GM04504 (cell line): ENCODE results near the gene MINPP1.
"Not testable (repeated sequence)": the region's sequence is repeated elsewhere in the genome, so short reads cannot be mapped to it uniquely, and the experiment has no call there.

ENCODE experiments used
- DNase-seq: peaks from one replicate; pipeline ENCODE4 v3.0.0-alpha.2; 2012; ENCODE audit warnings: low read depth

The MINPP1 gene

DNA sequence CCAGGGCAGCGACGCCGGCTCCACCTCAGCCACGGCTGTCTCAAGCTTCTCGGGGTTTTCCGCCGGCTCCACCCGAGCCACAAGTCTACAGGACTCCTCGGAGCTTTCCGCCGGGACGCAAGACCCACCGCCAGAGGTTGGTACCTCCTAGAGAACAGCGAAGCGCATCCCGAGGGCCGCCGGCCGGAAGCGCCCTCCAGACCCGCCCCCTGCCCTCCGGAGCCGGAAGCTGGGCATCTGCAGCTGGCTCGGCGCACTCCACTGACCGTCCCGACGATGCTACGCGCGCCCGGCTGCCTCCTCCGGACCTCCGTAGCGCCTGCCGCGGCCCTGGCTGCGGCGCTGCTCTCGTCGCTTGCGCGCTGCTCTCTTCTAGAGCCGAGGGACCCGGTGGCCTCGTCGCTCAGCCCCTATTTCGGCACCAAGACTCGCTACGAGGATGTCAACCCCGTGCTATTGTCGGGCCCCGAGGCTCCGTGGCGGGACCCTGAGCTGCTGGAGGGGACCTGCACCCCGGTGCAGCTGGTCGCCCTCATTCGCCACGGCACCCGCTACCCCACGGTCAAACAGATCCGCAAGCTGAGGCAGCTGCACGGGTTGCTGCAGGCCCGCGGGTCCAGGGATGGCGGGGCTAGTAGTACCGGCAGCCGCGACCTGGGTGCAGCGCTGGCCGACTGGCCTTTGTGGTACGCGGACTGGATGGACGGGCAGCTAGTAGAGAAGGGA lies at the start of gene MINPP1:
MINPP1 (plus strand) TSS at position 254 of the 726 bp plus-strand sequence; CDS start at position 277, 23 bp downstream.
- peak; percentile 58 for DNase-seq

DNA sequence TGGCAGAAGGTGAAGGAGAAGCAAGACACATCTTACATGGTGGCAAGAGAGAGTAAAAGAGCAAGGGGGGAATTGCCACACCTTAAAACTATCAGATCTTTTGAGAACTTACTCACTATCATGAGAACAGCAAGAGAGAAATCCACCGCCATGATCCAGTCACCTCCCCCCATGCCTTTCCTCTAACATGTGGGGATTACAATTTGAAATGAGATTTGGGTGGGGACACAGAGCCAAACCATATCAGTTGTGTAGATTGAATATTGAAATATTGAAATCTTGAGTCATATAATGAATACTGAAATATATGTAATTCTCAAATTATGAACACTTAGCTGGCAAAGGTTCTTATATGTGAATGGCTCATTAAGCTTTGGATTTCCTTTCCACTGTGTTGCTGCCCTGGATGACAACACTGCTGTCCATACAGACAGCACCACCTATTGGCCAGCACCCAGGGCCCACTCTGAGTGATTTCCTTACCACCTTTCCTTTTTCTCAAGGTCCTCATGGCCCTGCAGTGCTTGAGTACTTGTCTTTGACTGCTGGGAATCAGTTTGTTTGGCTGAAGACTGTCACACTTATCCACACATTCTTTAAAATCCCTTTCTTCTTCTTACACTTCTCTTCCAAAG lies 48.0 kb upstream of the MINPP1 start:
- not testable (repeated sequence) for DNase-seq

DNA sequence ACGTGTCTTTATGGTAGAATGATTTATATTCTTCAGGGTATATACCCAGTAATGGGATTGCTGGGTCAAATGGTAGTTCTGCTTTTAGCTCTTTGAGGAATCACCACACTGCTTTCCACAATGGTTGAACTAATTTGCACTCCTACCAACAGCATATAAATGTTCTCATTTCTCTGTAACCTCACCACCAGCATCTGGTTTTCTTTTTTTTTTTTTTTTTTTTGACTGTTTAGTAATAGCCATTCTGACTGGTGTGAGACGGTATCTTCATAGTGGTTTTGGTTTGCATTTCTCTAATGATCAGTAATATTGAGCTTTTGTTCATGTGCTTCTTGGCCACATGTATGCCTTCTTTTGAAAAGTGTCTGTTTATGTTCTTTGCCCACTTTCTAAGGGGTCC lies 42.9 kb upstream of the MINPP1 start:
- not testable (repeated sequence) for DNase-seq

DNA sequence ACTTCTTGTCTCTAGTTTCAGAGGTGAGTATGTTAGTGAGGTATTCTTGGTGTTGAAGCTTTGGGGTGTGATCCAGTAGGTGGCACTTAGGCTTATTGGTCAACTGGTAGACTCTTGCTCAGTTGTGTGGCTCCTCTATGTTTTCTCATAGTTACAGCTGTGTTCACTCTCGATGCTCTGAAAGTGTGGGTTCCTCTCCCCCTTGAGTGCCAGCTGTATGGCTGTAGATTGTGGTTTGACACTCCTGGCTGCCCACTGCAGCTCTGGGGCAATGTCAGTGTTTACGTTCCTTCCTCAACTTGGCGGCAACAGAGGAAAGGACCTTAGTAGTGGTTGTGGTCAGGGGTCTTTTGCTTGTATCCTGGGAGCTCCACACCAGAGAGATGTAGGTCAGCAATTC lies 37.8 kb upstream of the MINPP1 start:
- DNase-seq: not testable (repeated sequence)

GRCh38 chr10:87488733-87489132 lies 16.0 kb upstream of the MINPP1 start:
- DNase-seq: not testable (repeated sequence)

- DNase-seq: not testable (repeated sequence)
These were observed 14.4 kb upstream of the MINPP1 start for GRCh38 chr10:87490285-87490684.

- not testable (repeated sequence) for DNase-seq
These were observed 12.2 kb upstream of the MINPP1 start for GRCh38 chr10:87492450-87492849.

DNA sequence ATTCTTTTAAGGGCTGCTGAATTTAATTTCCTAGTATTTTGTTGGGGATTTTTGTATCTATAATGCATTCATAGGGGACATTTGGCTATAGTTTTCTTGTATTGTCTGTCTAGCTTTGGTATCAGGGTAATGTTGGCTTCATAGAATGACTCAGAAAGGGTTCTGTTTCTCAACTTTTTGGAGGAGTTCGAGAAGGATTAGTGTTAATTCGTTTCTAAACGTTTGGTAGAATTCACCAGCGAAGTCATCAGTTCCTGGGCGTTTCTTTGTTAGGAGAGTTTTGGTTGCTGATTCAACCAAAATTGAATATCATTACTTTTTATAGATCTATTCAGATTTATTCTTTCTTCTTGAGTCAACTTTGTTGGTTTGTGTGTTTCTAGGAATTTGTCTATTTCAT lies 9.2 kb upstream of the MINPP1 start:
- DNase-seq: not testable (repeated sequence)

GRCh38 chr10:87497386-87497785 lies 7.3 kb upstream of the MINPP1 start:
- DNase-seq: not testable (repeated sequence)

DNA sequence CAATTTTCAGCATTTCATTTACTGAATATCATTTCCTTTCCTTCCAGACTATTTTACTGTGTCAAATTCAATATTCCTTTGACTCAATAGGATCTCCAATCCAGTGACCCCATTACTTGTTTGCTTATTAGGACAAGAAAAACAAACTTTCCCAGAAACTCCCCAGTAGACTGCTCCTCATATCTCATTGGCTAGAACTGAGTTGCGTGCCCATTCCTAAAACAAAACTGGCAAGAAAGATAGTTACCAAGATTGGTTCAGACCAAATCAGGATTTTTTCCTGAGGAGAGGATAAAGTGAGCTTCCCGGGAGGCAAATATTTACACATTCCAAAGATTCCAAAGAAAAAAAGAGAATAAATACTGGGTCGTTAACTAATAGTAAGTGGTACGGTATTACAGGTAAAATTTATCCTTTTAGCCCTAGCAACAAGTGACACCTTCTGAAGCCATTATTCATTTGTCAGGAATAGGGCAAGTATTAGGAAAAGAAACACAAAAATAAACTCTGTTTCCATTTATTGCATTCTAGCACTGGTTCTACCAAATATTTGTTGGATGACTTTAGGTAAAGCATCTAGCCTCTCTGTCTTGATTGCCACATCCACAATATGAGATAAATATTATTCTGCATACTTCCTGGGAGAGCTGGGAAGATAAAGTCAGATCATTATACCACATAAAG lies 6.4 kb upstream of the MINPP1 start:
- DNase-seq: peak; percentile 0

DNA sequence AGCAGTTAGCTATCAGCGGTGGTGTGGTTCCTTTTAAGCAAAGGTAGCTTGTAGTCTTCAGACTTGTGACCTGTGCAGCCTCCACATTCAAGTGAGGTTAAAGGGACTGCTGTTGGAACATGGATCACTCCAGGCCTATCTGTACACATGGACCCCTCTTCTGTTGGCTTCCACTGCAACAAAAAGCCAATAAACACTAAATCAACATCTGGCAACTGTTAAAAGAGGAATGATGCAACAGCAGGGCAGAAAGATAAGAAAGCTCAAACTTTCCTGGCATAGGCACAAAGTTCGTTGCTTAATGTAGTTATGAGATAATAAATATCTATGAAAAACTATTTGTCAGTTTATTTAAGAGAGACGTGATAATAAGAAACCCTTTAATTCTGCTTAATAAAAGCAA lies 4.0 kb upstream of the MINPP1 start:
- no peak for DNase-seq

GRCh38 chr10:87503401-87503800 lies 1.3 kb upstream of the MINPP1 start:
- DNase-seq: no peak

DNA sequence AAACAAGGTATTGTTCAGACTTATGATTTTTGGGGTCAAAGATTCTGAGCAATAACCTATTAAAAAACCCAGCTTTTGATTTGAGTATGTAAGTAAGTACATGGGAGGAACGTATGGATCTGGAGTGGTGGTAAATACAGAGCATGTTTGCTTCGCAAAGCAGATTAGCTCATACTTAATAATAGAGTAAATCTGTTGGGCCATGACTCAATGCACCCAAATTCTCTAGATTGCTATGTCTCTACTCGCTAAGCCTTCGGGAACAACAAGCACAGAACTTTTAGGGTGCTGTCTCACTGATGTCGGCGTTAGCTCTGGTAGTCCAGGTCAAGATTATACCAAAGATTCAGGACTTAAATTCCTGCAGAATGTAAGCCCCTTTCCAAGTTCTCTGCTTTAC lies 807 bp upstream of the MINPP1 start:
- no peak for DNase-seq

DNA sequence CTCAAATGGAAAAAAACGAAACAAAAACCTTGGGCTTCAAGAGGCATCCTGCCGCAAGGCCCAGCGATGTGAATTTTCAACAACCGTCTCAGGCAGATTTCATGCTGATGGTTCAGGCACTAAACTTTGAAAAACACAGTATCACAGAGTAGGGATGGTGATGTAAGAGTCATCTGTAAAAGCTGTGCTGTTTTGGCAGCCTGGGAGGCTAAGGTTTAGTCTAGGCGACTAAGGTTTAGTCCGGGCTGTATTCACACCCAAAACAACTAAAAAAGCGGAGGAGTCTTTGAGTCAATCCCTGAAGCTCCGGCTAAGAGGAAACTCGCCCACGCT lies 420 bp upstream of the MINPP1 start:
- DNase-seq: no peak

- DNase-seq: no peak
These were observed 846 bp downstream of the MINPP1 start for GRCh38 chr10:87505366-87506111.

DNA sequence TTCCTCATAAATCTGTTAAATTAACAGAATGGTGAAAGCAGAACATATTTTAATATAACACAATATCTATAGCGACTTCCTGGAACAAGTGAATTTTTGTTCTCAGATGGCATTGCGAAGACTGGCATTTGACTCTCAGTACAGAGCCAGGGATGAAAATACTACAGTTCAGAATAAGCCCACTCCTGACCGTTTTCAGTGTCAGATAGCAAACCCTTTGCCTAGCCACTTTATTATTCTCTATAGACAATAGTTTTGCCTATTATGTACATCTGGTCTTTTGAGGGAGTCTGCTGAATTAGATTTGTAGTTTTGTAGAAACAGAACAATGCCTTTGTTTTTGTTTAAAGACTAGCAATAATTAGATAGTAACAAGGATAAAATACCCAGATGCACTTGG lies 2.3 kb downstream of the MINPP1 start:
- DNase-seq: no peak

DNA sequence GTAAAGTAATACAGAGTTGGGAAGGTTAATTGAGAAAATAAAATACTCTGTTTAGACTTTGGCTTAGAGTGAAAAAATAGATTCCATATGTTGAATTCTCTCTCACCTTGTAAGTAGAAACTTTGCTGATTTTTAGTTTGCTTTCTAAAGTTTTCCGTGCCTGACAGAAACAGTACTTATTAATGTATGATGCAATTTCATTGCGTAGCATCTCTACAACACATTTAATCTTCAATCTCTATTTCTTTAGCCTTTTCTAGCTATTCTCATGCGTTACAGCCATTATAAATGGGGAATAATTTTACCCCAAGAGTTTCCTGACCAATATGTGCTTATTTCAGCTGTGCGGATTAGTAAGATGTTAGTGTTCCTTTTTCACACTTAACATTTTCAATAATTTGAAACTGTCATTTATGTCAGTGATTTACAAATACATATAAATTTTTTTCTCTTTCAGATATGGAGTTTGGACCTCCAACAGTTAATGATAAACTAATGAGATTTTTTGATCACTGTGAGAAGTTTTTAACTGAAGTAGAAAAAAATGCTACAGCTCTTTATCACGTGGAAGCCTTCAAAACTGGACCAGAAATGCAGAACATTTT lies 3.3 kb downstream of the MINPP1 start:
- no peak for DNase-seq

- no peak for DNase-seq
These were observed 4.1 kb downstream of the MINPP1 start for GRCh38 chr10:87508837-87509236.

- no peak for DNase-seq
These were observed 5.3 kb downstream of the MINPP1 start for GRCh38 chr10:87510025-87510424.

DNA sequence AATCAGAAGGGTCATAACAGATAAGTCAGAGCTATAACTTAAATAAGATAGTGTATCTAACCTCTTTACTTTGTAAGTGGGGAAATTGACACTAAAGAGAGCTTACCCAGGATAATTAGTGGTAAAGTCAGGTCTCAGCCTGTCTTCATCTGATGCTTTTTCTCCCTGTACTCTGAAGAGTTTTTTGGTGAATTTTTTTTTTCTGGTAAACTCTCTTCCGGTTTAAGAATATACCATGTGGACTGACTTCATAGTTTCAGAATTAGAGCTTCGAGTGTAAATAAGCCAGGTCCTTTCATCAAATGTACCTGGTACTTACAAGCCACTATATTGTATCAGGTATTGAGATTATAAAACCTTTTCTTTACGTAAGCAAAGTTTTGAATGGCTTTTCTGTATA lies 6.8 kb downstream of the MINPP1 start:
- no peak for DNase-seq

GRCh38 chr10:87518937-87519336 lies 14.2 kb downstream of the MINPP1 start:
- no peak for DNase-seq

- DNase-seq: no peak
These were observed 14.9 kb downstream of the MINPP1 start for GRCh38 chr10:87519582-87519981.
